Thymus (tissue), 11 donors: ENCODE data around the gene TMX1. TPM values are rescaled to one million over a fixed set of nuclear protein-coding genes. Genes with fewer than 3 reads are reported as not detected.
A peak's percentile ranks its signal among the peaks of the same experiment; 100 is the strongest.

ENCODE experiments used
- DNase-seq, 9 donors: peaks; one replicate each; pipeline ENCODE4 v3.0.0-alpha.2; 2013; ENCODE audit warnings: low spot score in 9 of 9, low read depth in 6 of 9, missing footprints in 1 of 9
- H3K27ac ChIP-seq, 2 donors: one replicate each; pipeline ENCODE4 v1.5.1; 2013; ENCODE audit warnings: control low read depth in 1 of 2, low read depth in 1 of 2, low read length in 1 of 2, mild to moderate bottlenecking in 1 of 2, moderate library complexity in 1 of 2
- H3K27me3 ChIP-seq, 2 donors: one replicate each; pipeline ENCODE4 v1.5.1; 2013; ENCODE audit warnings: low read length in 1 of 2; ENCODE audit not compliant: control insufficient read depth in 2 of 2, insufficient read depth in 1 of 2
- H3K36me3 ChIP-seq, 2 donors: one replicate each; pipeline ENCODE4 v1.5.1; 2013; ENCODE audit warnings: low read length in 1 of 2, mild to moderate bottlenecking in 1 of 2, moderate library complexity in 1 of 2; ENCODE audit not compliant: control insufficient read depth in 2 of 2, insufficient read depth in 2 of 2
- H3K4me1 ChIP-seq, 2 donors: one replicate each; pipeline ENCODE4 v1.5.1; 2013; ENCODE audit warnings: low read length in 2 of 2; ENCODE audit not compliant: control insufficient read depth in 2 of 2, insufficient read depth in 2 of 2
- H3K4me3 ChIP-seq, 2 donors: one replicate each; pipeline ENCODE4 v1.5.1; 2013; ENCODE audit warnings: low read length in 2 of 2, control low read depth in 1 of 2, mild to moderate bottlenecking in 1 of 2
- H3K9me3 ChIP-seq, 2 donors: one replicate each; pipeline ENCODE4 v1.5.1; 2013; ENCODE audit warnings: low read length in 1 of 2, mild to moderate bottlenecking in 1 of 2; ENCODE audit not compliant: control insufficient read depth in 2 of 2, insufficient read depth in 1 of 2
- WGBS: extraction: QIAGEN DNeasy Blood & Tissue Kit; methylation state at CpG from one replicate; pipeline ENCODE4 v1.1.7; 2013; 5-methylcytosine and 5-hydroxymethylcytosine counted together
- polyA plus RNA-seq: library from polyadenylated mRNA; stranded (reverse); fragments of 200-250 nt; gene quantifications from one replicate; pipeline ENCODE4 v1.2.3, GENCODE V29; 2013
- total RNA-seq: library from RNA; stranded (reverse); fragments of 120-200 nt; gene quantifications from one replicate; pipeline ENCODE4 v1.2.4, GENCODE V29; 2013
- donor health status: healthy.

TMX1 gene
- total and polyA plus RNA-seq, 2 donors: 14.1 to 43.2 TPM

DNA sequence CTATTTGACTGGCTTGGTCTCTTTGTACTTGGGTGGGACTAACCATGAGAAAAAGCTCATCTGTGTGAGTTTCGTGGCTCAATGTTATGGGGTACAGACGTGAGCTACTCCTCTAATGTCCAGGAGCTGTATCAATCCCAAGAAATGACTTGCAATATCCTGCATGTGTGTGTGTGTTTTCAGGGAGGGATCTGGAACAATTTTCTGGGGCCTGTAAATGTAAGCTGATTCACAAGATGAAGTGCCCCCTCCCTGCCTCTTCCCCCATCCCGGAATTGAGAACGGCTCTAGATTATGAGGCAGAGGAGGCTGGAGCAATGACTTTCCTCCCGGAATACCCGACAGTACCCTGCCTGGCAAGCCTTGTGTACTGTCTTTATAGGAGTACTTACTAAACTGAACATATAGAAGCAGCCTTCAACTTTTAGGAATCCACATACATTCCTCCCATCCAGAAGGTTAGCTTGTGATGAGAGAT, 53.9 kb downstream of the TMX1 start:
- Histone ChIP-seq H3K4me1 (no peaks in the 10 kb centered on the region), H3K27ac (peak overlapping the region in 1 of 2 donors; percentile 3), H3K36me3 (no peaks in the 10 kb centered on the region), H3K4me3 (no peak overlapping the region), H3K27me3 (no peaks in the 10 kb centered on the region), H3K9me3 (no peaks in the 10 kb centered on the region)
- WGBS: 86% methylated on average over 6 of the region's 6 CpGs
- DNase-seq: no peak

- no peak for DNase-seq
- no peak overlapping the region for H3K27ac ChIP-seq
- H3K4me3 ChIP-seq: no peak overlapping the region
- H3K9me3 ChIP-seq: no peaks in the 10 kb centered on the region
- no peaks in the 10 kb centered on the region for H3K27me3 ChIP-seq
- WGBS: 93% methylated on average over 6 of the region's 6 CpGs
- no peaks in the 10 kb centered on the region for H3K4me1 ChIP-seq
- no peaks in the 10 kb centered on the region for H3K36me3 ChIP-seq
Measured at GRCh38 chr14:51294951-51295525, 55.0 kb downstream of the TMX1 start.

DNA sequence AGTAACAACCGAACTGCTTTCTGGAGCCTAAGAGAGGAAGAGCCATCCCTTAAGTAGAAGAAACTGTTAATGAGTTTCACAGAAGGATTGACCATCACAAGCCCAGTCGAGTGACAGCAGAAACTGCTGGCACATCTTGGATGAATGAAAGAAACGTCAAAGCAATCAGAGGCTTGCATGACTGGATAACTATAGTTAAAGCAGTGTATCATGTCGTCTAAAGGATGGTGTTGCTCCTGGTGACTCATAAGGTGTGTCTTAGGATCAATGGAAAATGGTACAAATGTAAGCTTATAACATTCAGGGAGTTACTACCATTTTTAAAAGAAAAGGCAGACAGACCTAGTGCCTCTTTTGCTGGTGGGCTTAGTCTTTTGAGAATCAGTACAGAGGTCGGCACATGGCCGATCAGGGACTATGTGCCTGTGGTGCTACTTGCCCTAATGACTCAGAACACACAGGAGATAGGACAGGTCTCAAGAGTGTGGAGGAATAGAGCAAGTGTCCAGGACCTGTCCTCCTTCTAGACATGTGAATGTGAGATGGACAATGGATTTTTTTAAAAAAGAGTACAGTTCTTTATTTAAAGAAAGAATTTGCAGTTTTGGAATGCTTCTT, 55.7 kb downstream of the TMX1 start:
- Histone ChIP-seq H3K27ac (no peak overlapping the region), H3K36me3 (no peaks in the 10 kb centered on the region), H3K4me3 (no peak overlapping the region), H3K4me1 (no peaks in the 10 kb centered on the region), H3K9me3 (no peaks in the 10 kb centered on the region), H3K27me3 (no peaks in the 10 kb centered on the region)
- WGBS: 93% methylated on average over 6 of the region's 6 CpGs
- DNase-seq: no peak

DNA sequence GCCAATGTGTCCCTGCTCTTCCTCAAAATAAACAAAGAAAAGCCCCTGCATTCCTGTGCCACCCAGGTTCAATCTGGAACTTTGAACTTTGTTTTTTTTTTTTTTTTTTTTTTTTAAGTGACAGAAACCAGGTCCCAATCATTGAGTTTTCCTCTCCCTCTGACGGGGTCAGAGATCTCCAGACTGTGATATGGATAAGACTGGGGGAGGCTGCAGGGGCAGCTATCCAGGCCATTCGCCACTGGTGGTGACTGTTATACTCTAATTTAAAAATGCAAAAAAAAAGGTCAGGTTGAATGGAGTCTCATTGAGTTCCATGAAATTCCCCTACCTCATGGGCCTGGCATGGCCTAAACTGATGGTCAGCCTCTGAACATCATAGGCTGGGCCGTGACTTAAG, 57.0 kb downstream of the TMX1 start:
- H3K9me3 ChIP-seq: no peaks in the 10 kb centered on the region
- H3K27ac ChIP-seq: no peak overlapping the region
- WGBS: 97% methylated on average over 3 of the region's 3 CpGs
- H3K27me3 ChIP-seq: no peaks in the 10 kb centered on the region
- H3K36me3 ChIP-seq: no peaks in the 10 kb centered on the region
- H3K4me3 ChIP-seq: no peak overlapping the region
- H3K4me1 ChIP-seq: no peaks in the 10 kb centered on the region
- DNase-seq: no peak

DNA sequence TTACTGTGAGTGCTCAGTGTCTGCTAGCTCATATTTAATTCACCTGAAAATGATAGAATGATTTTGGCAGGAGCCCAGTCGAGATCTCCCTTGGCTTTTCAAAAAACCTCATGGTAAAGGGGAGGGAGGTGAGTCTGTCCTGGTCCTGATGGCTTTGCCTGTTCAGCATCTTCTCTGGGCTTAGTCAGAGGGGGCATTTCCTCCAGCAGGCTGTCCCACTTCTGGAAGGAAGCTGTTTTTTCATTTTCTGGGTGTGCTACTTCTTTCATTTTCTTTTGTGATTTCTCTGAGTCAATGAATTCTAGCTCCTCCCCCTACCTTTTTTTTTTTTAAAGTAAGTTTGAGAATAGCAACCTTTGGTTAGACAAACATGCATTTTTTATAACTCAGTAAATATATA, 58.8 kb downstream of the TMX1 start:
- WGBS: 98% methylated on average over 1 of the region's 1 CpG
- no peaks in the 10 kb centered on the region for H3K27me3 ChIP-seq
- peak in 1 of 9 donors; percentile 28 for DNase-seq
- no peak overlapping the region for H3K27ac ChIP-seq
- H3K36me3 ChIP-seq: no peaks in the 10 kb centered on the region
- no peak overlapping the region for H3K4me3 ChIP-seq
- no peaks in the 10 kb centered on the region for H3K4me1 ChIP-seq
- no peaks in the 10 kb centered on the region for H3K9me3 ChIP-seq

- Histone ChIP-seq H3K27me3 (no peaks in the 10 kb centered on the region), H3K9me3 (no peaks in the 10 kb centered on the region), H3K27ac (no peak overlapping the region), H3K4me1 (no peaks in the 10 kb centered on the region), H3K36me3 (no peaks in the 10 kb centered on the region), H3K4me3 (no peak overlapping the region)
- 93% methylated on average over 3 of the region's 3 CpGs for WGBS
- no peak for DNase-seq
Measured at GRCh38 chr14:51302295-51303030, 62.4 kb downstream of the TMX1 start.

GRCh38 chr14:51304438-51304837, 64.4 kb downstream of the TMX1 start:
- H3K9me3 ChIP-seq: no peaks in the 10 kb centered on the region
- H3K27me3 ChIP-seq: no peaks in the 10 kb centered on the region
- H3K27ac ChIP-seq: no peak overlapping the region
- DNase-seq: no peak
- no peaks in the 10 kb centered on the region for H3K4me1 ChIP-seq
- no peaks in the 10 kb centered on the region for H3K36me3 ChIP-seq
- WGBS: 88% methylated on average over 5 of the region's 5 CpGs
- H3K4me3 ChIP-seq: no peak overlapping the region

DNA sequence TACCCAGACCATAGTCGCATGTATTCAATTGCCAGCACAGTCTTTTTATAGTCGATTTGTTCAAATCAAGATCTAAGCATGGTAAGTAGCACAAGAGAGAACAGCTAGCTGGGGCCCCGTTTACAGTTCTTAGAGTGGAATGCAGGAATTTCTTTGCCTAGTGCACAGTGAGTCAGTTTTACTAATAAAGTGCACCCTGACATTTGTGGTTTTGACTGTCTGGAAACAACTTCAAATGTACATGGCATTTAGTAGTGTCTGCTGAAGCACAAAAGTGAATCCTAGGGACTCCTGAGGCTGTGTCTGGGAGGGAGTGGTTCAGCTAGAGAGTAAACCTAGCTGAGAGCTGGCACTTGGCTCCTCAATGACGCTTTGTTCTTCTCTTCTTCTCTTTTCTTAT, 64.9 kb downstream of the TMX1 start:
- H3K36me3 ChIP-seq: no peaks in the 10 kb centered on the region
- no peaks in the 10 kb centered on the region for H3K9me3 ChIP-seq
- H3K27ac ChIP-seq: no peak overlapping the region
- no peak overlapping the region for H3K4me3 ChIP-seq
- H3K27me3 ChIP-seq: no peaks in the 10 kb centered on the region
- no peaks in the 10 kb centered on the region for H3K4me1 ChIP-seq
- no peak for DNase-seq
- 92% methylated on average over 4 of the region's 4 CpGs for WGBS

DNA sequence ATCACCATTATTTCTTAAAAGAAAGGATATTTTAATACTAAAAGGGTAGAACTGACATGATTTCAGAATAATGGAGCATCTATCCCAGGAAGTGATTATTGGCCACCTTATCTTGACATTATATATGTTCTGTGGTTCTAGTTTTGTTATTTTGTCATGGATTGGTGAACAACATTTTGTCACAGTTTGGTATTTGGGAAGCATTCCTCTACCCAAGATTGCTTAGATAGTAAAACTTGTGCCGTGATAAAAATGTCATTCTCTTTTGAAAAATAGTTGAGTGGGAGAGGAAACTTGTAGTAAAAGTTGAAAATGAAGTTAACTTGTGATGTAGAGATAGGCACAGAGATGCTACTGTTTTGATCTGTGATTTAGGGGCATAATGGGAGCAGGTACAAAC, 65.7 kb downstream of the TMX1 start:
- Histone ChIP-seq H3K27me3 (no peaks in the 10 kb centered on the region), H3K4me3 (no peak overlapping the region), H3K4me1 (no peaks in the 10 kb centered on the region), H3K9me3 (no peaks in the 10 kb centered on the region), H3K27ac (no peak overlapping the region), H3K36me3 (no peaks in the 10 kb centered on the region)
- DNase-seq: no peak
- WGBS: 97% methylated on average over 1 of the region's 1 CpG
